Panc1 (cell line): Measurements from ENCODE around the gene PHKA2. TPM values are rescaled to one million over a fixed set of nuclear protein-coding genes. Genes with fewer than 3 reads are reported as not detected.

ENCODE experiments used
- ATAC-seq: fragments of 200-7000 bp; cut with Tn5 transposase; 2 replicates; pipeline ENCODE4 v1.9.1; 2020; ENCODE audit warnings: mild to moderate bottlenecking, moderate library complexity
- BruUV-seq: library from RNA; stranded (reverse); fragments of 400-500 nt; replicated peaks from 2 replicates; lab custom pipeline; 2021; lab: Mats Ljungman, UMichigan
- CTCF ChIA-PET: fragments of 300-600 bp; sonication (Branson Sonifier 250); formaldehyde crosslinking; loops from one replicate; lab custom pipeline; 2022; ENCODE audit warnings: antibody characterized with exemption; lab: Charles Lee
- POLR2A ChIA-PET: fragments of 300-600 bp; sonication (Branson Sonifier 250); formaldehyde crosslinking; loops from one replicate; lab custom pipeline; 2022; ENCODE audit warnings: antibody characterized with exemption; lab: Charles Lee
- DNase-seq: peaks from one replicate; pipeline ENCODE4 v3.0.0-alpha.2; 2010; ENCODE audit warnings: low read depth, low spot score
- H3K27ac ChIP-seq: 2 replicates; pipeline ENCODE4 v1.5.1; 2011; ENCODE audit warnings: mild to moderate bottlenecking, low read length, inconsistent platforms
- H3K27me3 ChIP-seq: fragments of 200-500 bp; sonication (Bioruptor generic); 2 replicates; pipeline ENCODE4 v1.6.0; 2014; ENCODE audit warnings: low read length, inconsistent platforms; ENCODE audit not compliant: control insufficient read depth, insufficient read depth
- H3K36me3 ChIP-seq: fragments of 200-500 bp; sonication (Bioruptor generic); 2 replicates; pipeline ENCODE4 v1.5.1; 2014; ENCODE audit warnings: inconsistent platforms, mild to moderate bottlenecking, low read length, moderate library complexity; ENCODE audit not compliant: control insufficient read depth, insufficient read depth
- H3K4me1 ChIP-seq: 2 replicates; pipeline ENCODE4 v1.5.1; 2011; ENCODE audit warnings: inconsistent platforms, mild to moderate bottlenecking, low read length, moderate library complexity; ENCODE audit not compliant: control insufficient read depth, insufficient read depth
- H3K4me3 ChIP-seq, 2 experiments: 2 replicates each; pipeline ENCODE4 v1.5.1; 2011 to 2012; ENCODE audit warnings: low read depth in 2 of 2, low read length in 2 of 2, mild to moderate bottlenecking in 2 of 2, inconsistent platforms in 1 of 2, moderate library complexity in 1 of 2
- H3K9me3 ChIP-seq: fragments of 200-500 bp; sonication (Bioruptor generic); 2 replicates; pipeline ENCODE4 v1.5.1; 2014; ENCODE audit warnings: low read depth, mild to moderate bottlenecking, inconsistent platforms, low read length, moderate library complexity; ENCODE audit not compliant: control insufficient read depth, insufficient read depth
- POLR2AphosphoS5 ChIP-seq: IDR thresholded peaks from 2 replicates; pipeline ENCODE4 v1.6.1; 2012; ENCODE audit warnings: mild to moderate bottlenecking, low read depth, low read length, moderate library complexity
- SIN3A ChIP-seq: IDR thresholded peaks from 2 replicates; pipeline ENCODE4 v1.6.1; 2012; ENCODE audit warnings: low read depth, mild to moderate bottlenecking, low read length, moderate library complexity, borderline replicate concordance; ENCODE audit not compliant: insufficient read depth
- TCF7L2 ChIP-seq: IDR thresholded peaks from 2 replicates; pipeline ENCODE4 v1.6.1; 2011; ENCODE audit warnings: mild to moderate bottlenecking, low read depth, low read length, inconsistent platforms
- in situ Hi-C: cut with HindIII; loops from 2 replicates; pipeline ENCODE4 v1.10.0; 2016; ENCODE audit warnings: low sequenced_read_pairs, low pct_unique_long_range_greater_than_20kb
- intact Hi-C: fragments of 100-400 bp; cut with micrococcal nuclease; formaldehyde crosslinking; loops from one replicate; pipeline ENCODE4 v1.10.0; 2022; ENCODE audit not compliant: unreplicated experiment
- total RNA-seq: library from RNA; stranded (reverse); gene quantifications from one replicate; pipeline ENCODE4 v1.2.1, GENCODE V29; 2021; ENCODE audit not compliant: unreplicated experiment
- TF ChIP-seq, protein P1 (sequence below): fragments of 450-650 bp; IDR thresholded peaks from 2 replicates; pipeline ENCODE4 v1.5.1; 2017; ENCODE audit warnings: mild to moderate bottlenecking
- TF ChIP-seq, protein P2 (sequence below), 2 experiments: IDR thresholded peaks; 2 replicates each; pipeline ENCODE4 v1.6.1; 2011 to 2012; ENCODE audit warnings: low read depth in 2 of 2, control low read depth in 1 of 2, low read length in 1 of 2, mild to moderate bottlenecking in 1 of 2, moderate library complexity in 1 of 2; ENCODE audit not compliant: insufficient read depth in 1 of 2

Gene PHKA2
- total RNA-seq, 1 experiment from 2014 or later: 20.6 TPM

DNA sequence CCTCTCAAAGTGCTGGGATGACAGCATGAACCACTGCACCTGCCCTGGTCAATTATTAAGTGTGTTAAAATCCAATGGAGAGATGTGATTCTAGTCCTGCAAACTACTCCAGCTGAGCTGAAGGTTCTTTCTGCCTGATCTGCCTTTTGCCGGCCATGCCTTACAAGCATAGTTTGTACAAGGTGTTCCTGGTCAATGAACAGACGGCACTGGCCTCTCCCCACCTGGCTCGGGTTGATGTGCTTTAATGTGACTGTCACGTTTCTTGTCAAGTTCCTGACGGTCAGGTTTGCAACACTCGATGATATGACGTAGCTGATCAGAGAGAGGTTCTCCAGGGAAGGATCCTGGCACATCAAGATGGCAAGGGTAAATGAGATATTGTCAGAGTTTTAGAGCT is 23.1 kb upstream of the PHKA2 start:
- ATAC-seq (no peak), DNase-seq (no peak)
- H3K27ac ChIP-seq: no peak overlapping the region
- no peak for TF ChIP-seq SIN3A
- TF ChIP-seq, protein P1, sequence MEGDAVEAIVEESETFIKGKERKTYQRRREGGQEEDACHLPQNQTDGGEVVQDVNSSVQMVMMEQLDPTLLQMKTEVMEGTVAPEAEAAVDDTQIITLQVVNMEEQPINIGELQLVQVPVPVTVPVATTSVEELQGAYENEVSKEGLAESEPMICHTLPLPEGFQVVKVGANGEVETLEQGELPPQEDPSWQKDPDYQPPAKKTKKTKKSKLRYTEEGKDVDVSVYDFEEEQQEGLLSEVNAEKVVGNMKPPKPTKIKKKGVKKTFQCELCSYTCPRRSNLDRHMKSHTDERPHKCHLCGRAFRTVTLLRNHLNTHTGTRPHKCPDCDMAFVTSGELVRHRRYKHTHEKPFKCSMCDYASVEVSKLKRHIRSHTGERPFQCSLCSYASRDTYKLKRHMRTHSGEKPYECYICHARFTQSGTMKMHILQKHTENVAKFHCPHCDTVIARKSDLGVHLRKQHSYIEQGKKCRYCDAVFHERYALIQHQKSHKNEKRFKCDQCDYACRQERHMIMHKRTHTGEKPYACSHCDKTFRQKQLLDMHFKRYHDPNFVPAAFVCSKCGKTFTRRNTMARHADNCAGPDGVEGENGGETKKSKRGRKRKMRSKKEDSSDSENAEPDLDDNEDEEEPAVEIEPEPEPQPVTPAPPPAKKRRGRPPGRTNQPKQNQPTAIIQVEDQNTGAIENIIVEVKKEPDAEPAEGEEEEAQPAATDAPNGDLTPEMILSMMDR: no peak
- TF ChIP-seq, protein P2, sequence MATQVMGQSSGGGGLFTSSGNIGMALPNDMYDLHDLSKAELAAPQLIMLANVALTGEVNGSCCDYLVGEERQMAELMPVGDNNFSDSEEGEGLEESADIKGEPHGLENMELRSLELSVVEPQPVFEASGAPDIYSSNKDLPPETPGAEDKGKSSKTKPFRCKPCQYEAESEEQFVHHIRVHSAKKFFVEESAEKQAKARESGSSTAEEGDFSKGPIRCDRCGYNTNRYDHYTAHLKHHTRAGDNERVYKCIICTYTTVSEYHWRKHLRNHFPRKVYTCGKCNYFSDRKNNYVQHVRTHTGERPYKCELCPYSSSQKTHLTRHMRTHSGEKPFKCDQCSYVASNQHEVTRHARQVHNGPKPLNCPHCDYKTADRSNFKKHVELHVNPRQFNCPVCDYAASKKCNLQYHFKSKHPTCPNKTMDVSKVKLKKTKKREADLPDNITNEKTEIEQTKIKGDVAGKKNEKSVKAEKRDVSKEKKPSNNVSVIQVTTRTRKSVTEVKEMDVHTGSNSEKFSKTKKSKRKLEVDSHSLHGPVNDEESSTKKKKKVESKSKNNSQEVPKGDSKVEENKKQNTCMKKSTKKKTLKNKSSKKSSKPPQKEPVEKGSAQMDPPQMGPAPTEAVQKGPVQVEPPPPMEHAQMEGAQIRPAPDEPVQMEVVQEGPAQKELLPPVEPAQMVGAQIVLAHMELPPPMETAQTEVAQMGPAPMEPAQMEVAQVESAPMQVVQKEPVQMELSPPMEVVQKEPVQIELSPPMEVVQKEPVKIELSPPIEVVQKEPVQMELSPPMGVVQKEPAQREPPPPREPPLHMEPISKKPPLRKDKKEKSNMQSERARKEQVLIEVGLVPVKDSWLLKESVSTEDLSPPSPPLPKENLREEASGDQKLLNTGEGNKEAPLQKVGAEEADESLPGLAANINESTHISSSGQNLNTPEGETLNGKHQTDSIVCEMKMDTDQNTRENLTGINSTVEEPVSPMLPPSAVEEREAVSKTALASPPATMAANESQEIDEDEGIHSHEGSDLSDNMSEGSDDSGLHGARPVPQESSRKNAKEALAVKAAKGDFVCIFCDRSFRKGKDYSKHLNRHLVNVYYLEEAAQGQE (IDR thresholded peaks at IDR 0.05; ENCODE audit: insufficient read depth in 1 of 2, low read depth in 2 of 2, low read length in 1 of 2): no peak
- no peak for TF ChIP-seq TCF7L2
- no peak for TF ChIP-seq POLR2AphosphoS5
- no peaks in the 10 kb centered on the region for H3K4me1 ChIP-seq
- no TSS peak for BruUV-seq
- CTCF ChIA-PET: no interaction called here
- no peaks in the 10 kb centered on the region for H3K27me3 ChIP-seq
- intact Hi-C loops (no loop called here), in situ Hi-C loops (no loop called here)
- no peaks in the 10 kb centered on the region for H3K36me3 ChIP-seq
- H3K9me3 ChIP-seq: no peaks in the 10 kb centered on the region
- H3K4me3 ChIP-seq: no peak overlapping the region
- POLR2A ChIA-PET: no interaction called here

GRCh38 chrX:19005909-19006308 is 22.0 kb upstream of the PHKA2 start:
- no peaks in the 10 kb centered on the region for H3K9me3 ChIP-seq
- intact Hi-C loops: no loop called here
- TF ChIP-seq, protein P1: no peak
- TF ChIP-seq, protein P2 (IDR thresholded peaks at IDR 0.05; ENCODE audit: insufficient read depth in 1 of 2, low read depth in 2 of 2, low read length in 1 of 2): no peak
- TF ChIP-seq SIN3A: no peak
- TF ChIP-seq TCF7L2: no peak
- TF ChIP-seq POLR2AphosphoS5: no peak
- H3K36me3 ChIP-seq: no peaks in the 10 kb centered on the region
- DNase-seq (no peak), ATAC-seq (no peak)
- no peaks in the 10 kb centered on the region for H3K27me3 ChIP-seq
- CTCF ChIA-PET: no interaction called here
- H3K4me3 ChIP-seq: no peak overlapping the region
- no peaks in the 10 kb centered on the region for H3K4me1 ChIP-seq
- H3K27ac ChIP-seq: no peak overlapping the region
- BruUV-seq: no TSS peak
- POLR2A ChIA-PET: no interaction called here
- in situ Hi-C loops: no loop called here
